Activated CD4-positive, CD25-positive, alpha-beta regulatory T cell treated with anti-CD3 and anti-CD28 coated beads, Interleukin-2, amount 50 U/mL, for 72 hours (primary cell): ENCODE measurements around the gene KCNE4.
"Not testable (repeated sequence)": the region's sequence is repeated elsewhere in the genome, so short reads cannot be mapped to it uniquely, and the experiment has no call there.

Experiments
- DNase-seq: peaks from one replicate; pipeline ENCODE4 v3.0.0; 2021

KCNE4 gene

GRCh38 chr2:223058952-223059716, 7.1 kb downstream of the KCNE4 start:
- no peak for DNase-seq

- DNase-seq, result no peak
These were observed 8.3 kb downstream of the KCNE4 start for GRCh38 chr2:223060201-223060825.

GRCh38 chr2:223062396-223062795, 10.4 kb downstream of the KCNE4 start:
- DNase-seq, result no peak

GRCh38 chr2:223065107-223065506, 13.1 kb downstream of the KCNE4 start:
- no peak for DNase-seq

GRCh38 chr2:223066721-223067120, 14.7 kb downstream of the KCNE4 start:
- DNase-seq, result no peak

- DNase-seq, result no peak
These were observed 16.1 kb downstream of the KCNE4 start for GRCh38 chr2:223068071-223068470.

- no peak for DNase-seq
These were observed 17.5 kb downstream of the KCNE4 start for GRCh38 chr2:223069465-223069864.

GRCh38 chr2:223069988-223070387, 18.0 kb downstream of the KCNE4 start:
- DNase-seq, result no peak

- DNase-seq, result no peak
These were observed 19.1 kb downstream of the KCNE4 start for GRCh38 chr2:223071139-223071538.

GRCh38 chr2:223072826-223073225, 20.8 kb downstream of the KCNE4 start:
- DNase-seq, result no peak

- no peak for DNase-seq
These were observed 23.6 kb downstream of the KCNE4 start for GRCh38 chr2:223075301-223076270.

GRCh38 chr2:223076573-223076972, 24.6 kb downstream of the KCNE4 start:
- no peak for DNase-seq

- no peak for DNase-seq
These were observed 26.5 kb downstream of the KCNE4 start for GRCh38 chr2:223078482-223078881.

GRCh38 chr2:223079378-223079777, 27.4 kb downstream of the KCNE4 start:
- DNase-seq, result no peak

- no peak for DNase-seq
These were observed 27.9 kb downstream of the KCNE4 start for GRCh38 chr2:223079925-223080324.

- DNase-seq, result not testable (repeated sequence)
These were observed 28.9 kb downstream of the KCNE4 start for GRCh38 chr2:223080790-223081360.

- no peak for DNase-seq
These were observed 29.8 kb downstream of the KCNE4 start for GRCh38 chr2:223081789-223082188.

GRCh38 chr2:223082706-223083105, 30.7 kb downstream of the KCNE4 start:
- no peak for DNase-seq

- no peak for DNase-seq
These were observed 31.5 kb downstream of the KCNE4 start for GRCh38 chr2:223083402-223084070.

- no peak for DNase-seq
These were observed 32.9 kb downstream of the KCNE4 start for GRCh38 chr2:223084873-223085272.

GRCh38 chr2:223086370-223086981, 34.5 kb downstream of the KCNE4 start:
- no peak for DNase-seq

GRCh38 chr2:223087466-223087865, 35.5 kb downstream of the KCNE4 start:
- DNase-seq, result no peak
